Mucosa of descending colon (tissue), 3 donors: Measurements from ENCODE around the gene MED16. TPM values are rescaled to one million over a fixed set of nuclear protein-coding genes. Genes with fewer than 3 reads are reported as not detected.

Experiments used
- ATAC-seq: fragments of 200-7000 bp; cut with Tn5 transposase; one replicate; pipeline ENCODE4 v1.9.1; 2020; ENCODE audit warnings: mild to moderate bottlenecking, moderate library complexity
- DNase-seq, 3 donors: peaks; one replicate each; pipeline ENCODE4 v3.0.0-alpha.2; 2020
- H3K36me3 ChIP-seq: fragments of 200-600 bp; one replicate; pipeline ENCODE4 v1.8.0; 2021; ENCODE audit warnings: low read depth, mild to moderate bottlenecking
- H3K4me1 ChIP-seq: fragments of 200-600 bp; one replicate; pipeline ENCODE4 v1.8.0; 2021; ENCODE audit warnings: low read depth, mild to moderate bottlenecking
- H3K4me3 ChIP-seq: fragments of 200-600 bp; one replicate; pipeline ENCODE4 v1.8.0; 2021; ENCODE audit warnings: mild to moderate bottlenecking
- H3K9me3 ChIP-seq: fragments of 200-600 bp; one replicate; pipeline ENCODE4 v1.8.0; 2021; ENCODE audit warnings: mild to moderate bottlenecking
- intact Hi-C, 2 donors: fragments of 100-400 bp; cut with DNase I in 1 of 2; cut with micrococcal nuclease in 1 of 2; formaldehyde crosslinking; loops; one replicate each; pipeline versions ENCODE4 v1.11.0 to v1.11.1; 2022; cut with DNase I, micrococcal nuclease
- total RNA-seq, 3 donors: library from RNA; stranded (reverse); fragmentation: NEBNext Ultra II Directional in 2 of 3; extraction: Animal tissue kit (Norgen Biotek cat#: 25700) in 2 of 3; gene quantifications; one replicate each; pipeline versions ENCODE4 v1.2.1 to v1.2.4, GENCODE V29; 2021 to 2023
- TF ChIP-seq, protein P1 (sequence below): fragments of 200-600 bp; IDR thresholded peaks from one replicate; pipeline ENCODE4 v1.8.0; 2022; ENCODE audit warnings: antibody characterized with exemption, mild to moderate bottlenecking
- donor health status: DM: no; HTN: no; CAD: no; lungs with moderate emphysema.
- donor health status: DM: no; HTN: no; CAD: no.
- donor health status: DM: no; HTN: yes; CAD: no.

Gene MED16
- total RNA-seq, 3 donors from 2014 or later, result 53.4 to 77.4 (median 61.4) TPM

DNA sequence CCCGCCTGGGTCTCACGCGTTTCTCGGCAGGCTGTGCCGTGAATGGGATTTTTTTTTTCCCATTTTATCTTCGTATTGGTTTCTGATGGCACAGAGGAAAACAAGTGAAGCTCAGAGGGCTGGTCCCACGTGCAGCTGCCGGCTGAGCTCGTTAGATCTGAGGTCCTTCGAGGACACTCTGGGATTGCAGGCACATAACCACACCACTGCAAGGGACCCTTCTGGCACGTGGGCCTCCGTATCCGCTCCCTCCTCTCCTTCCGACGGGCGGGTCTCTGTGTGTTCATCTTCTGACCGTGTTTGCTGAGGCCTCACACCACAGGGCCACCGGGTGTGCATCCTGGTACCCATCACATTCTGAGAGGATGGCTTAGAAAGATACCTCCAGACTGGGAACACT lies 16.9 kb downstream of the MED16 start:
- intact Hi-C loops, result no loop called here
- H3K4me3 ChIP-seq, result no peak overlapping the region
- no peaks in the 10 kb centered on the region for H3K9me3 ChIP-seq
- ATAC-seq (no peak), DNase-seq (no peak)
- no peaks in the 10 kb centered on the region for H3K36me3 ChIP-seq
- TF ChIP-seq, protein P1, sequence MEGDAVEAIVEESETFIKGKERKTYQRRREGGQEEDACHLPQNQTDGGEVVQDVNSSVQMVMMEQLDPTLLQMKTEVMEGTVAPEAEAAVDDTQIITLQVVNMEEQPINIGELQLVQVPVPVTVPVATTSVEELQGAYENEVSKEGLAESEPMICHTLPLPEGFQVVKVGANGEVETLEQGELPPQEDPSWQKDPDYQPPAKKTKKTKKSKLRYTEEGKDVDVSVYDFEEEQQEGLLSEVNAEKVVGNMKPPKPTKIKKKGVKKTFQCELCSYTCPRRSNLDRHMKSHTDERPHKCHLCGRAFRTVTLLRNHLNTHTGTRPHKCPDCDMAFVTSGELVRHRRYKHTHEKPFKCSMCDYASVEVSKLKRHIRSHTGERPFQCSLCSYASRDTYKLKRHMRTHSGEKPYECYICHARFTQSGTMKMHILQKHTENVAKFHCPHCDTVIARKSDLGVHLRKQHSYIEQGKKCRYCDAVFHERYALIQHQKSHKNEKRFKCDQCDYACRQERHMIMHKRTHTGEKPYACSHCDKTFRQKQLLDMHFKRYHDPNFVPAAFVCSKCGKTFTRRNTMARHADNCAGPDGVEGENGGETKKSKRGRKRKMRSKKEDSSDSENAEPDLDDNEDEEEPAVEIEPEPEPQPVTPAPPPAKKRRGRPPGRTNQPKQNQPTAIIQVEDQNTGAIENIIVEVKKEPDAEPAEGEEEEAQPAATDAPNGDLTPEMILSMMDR, result no peak
- H3K4me1 ChIP-seq, result peaks cover 10% of the 10 kb centered on the region

DNA sequence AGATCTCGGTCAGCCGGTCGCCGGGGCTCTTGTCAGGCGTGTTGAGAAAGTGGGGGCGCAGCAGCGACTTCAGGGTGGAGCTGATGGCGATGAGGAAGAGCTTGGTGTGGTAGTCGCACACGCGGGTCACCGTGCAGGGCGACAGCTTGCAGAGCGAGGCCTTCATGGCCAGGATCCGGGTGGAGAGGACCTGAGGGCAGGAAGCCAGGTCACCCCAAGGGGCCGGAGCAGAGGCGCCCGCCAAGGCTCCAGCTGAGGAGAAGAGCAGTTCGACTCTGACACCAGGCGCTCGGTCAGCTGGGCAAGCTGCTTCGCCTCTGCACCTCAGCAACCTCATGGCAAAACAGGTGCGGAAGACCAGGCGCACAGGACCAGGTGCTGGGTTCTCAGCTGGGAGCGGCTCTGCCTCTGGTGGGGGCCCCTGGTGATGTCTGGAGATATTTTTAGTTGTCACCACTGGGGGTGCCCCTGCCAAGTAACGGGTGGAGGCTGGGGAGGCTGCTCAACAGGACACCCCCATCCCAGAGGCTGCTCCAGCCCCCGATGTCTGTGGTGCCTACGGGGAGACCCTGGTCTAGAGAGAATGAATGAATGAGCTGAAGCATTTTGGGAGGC lies 17.6 kb downstream of the MED16 start:
- H3K4me3 ChIP-seq, result no peak overlapping the region
- no peak for DNase-seq
- intact Hi-C loops, result no loop called here
- TF ChIP-seq, protein P1, result no peak
- ATAC-seq, result no peak
- no peaks in the 10 kb centered on the region for H3K9me3 ChIP-seq
- H3K36me3 ChIP-seq, result no peaks in the 10 kb centered on the region
- H3K4me1 ChIP-seq, result peaks cover 10% of the 10 kb centered on the region

DNA sequence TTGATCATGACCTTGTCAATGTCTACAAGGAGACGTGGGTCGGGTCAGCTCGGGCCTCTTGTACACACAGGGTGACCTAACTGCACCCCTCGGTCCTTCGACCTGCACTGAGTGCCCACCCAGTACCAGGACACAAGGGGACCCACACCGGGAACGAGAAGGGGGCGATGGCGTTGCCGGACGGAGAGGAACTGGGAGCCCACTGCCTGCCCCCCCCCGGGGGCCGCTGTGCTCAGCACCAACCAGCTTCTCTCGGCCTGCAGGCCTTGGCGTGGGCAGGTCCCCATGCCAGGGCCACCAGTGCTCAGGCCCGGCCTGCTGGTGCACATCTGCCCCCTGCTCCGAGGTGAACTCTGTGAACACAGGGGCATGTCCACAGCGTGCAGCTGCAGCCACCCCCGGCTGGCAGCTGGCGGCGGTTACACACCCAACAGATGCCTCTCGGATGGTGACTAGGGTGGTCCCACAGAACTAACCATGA lies 19.4 kb downstream of the MED16 start:
- Histone ChIP-seq H3K36me3 (no peaks in the 10 kb centered on the region), H3K4me1 (peaks cover 10% of the 10 kb centered on the region), H3K4me3 (no peak overlapping the region), H3K9me3 (no peaks in the 10 kb centered on the region)
- intact Hi-C loops, result no loop called here
- DNase-seq (peak in 1 of 3 donors; percentile 53), ATAC-seq (no peak)
- TF ChIP-seq, protein P1, result no peak

DNA sequence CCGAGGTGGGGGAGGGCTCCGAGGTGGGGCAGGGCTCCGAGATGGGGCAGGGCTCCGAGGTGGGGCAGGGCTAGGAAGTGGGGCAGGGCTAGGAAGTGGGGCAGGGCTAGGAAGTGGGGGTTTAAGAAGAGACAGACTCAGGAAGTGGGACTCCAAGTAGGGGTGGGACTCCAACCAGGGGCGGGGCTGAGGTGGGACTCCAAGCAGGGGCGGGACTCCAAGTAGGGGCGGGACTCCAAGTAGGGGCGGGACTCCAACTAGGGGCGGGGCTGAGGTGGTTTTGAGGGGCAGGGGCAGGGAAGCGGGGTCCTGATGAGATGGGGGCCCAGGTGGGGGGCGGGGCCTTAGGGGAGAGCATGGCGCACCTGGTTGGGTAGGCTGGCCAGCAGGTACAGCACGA lies 19.9 kb downstream of the MED16 start:
- H3K36me3 ChIP-seq, result no peaks in the 10 kb centered on the region
- ATAC-seq (peak; percentile 69), DNase-seq (peak; percentile 77 to 88 (median 79))
- TF ChIP-seq, protein P1, result no peak
- H3K9me3 ChIP-seq, result no peaks in the 10 kb centered on the region
- no peak overlapping the region for H3K4me3 ChIP-seq
- H3K4me1 ChIP-seq, result peaks cover 10% of the 10 kb centered on the region
- intact Hi-C loops, result no loop called here

DNA sequence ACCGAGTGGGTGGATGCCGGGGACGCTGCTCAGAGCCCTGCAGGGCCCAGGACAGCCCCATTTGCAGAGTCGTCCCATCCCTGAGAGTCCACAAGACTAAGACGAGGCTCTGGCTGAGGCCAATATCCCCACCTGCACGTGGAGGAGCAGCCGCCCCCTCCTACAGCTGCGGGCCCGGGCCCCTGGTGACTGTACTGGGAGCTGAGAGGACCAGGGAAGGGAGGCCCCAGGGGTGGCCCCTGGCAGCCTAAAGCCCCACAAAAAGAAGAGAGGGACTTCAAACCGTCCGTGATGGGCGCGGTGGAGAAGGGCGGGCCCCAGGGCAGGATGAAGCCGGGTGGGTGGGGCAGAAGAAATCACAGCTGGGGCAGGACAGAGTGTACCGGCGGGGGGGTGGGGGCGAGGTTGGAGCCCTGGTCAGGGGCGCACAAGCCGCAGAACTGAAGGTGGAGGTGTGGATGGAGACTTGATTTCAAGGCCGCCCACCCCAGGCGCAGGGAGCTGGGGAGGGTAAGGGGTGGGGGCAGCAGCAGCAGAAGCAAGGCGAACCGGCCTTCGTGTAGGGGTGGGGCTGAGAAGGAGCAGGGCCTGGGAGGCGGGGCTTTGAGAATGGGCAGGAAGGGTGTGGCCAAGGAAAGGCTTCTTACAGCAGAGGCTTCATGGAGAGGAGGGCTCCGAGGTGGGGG lies 20.6 kb downstream of the MED16 start:
- Histone ChIP-seq H3K36me3 (no peaks in the 10 kb centered on the region), H3K4me3 (no peak overlapping the region), H3K9me3 (no peaks in the 10 kb centered on the region), H3K4me1 (peaks cover 10% of the 10 kb centered on the region)
- TF ChIP-seq, protein P1, result no peak
- DNase-seq (peak; percentile 90 to 94 (median 93)), ATAC-seq (peak; percentile 84)
- intact Hi-C loops, result no loop called here
